GM19452 (cell line): ENCODE data around the gene CADM3.

Experiments
- ATAC-seq: cut with Tn5 transposase; IDR thresholded peaks from one replicate; pipeline ENCODE4 v1.9.1; 2021; ENCODE audit not compliant: unreplicated experiment

CADM3 gene

DNA sequence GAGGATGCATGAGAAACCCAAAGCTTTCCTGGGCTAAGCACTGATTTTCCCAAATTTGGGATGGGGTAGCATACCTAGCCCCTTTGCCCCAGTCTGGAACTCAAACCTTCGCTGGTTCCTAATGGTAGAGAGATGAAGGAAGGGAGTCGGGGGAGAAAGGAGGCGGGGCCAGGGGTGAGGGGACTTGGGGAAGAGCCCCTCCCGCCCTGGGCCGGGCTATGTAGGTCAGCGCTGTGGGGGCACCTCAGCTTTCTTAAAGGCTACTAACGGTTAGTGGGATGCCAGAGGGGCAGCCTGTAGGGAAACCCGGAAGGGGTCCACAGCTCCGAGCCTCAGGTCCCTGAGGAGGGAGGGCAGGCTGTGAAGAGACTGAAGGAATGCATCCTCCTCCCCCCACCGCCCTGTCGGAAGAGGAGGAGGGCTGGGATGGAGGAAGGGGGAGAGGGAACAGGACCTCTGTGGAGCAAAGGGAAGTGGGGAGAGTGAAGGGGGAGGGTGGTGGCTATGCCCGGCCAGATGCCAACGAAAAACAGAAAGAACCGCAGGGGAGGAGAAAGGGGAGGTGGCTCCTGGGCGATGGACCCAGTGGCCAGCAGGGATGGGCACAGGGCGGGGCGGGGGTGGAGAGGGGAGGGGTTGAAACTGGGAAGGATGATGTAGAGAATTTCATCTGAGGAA lies 1.3 kb downstream of the CADM3 start:
- ATAC-seq = no peak

DNA sequence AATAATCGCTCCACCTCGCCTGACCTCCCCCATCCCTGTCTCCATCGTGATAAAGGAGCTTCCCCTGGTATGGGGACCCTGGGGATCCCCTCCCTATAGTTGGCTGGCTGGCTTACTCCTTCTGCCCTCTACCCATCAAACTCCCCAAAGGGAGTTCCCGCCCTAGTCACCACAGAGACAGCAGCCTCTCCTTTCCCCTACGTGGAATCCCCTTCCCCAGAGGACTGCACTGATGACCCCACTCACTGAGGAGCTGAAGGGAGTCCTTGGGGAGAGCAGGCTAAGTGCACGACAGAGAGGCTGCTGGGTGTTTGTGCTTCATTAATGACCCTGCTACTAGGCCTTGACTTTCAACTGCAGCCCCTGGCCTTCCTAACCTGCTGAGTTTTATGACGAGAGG lies 1.9 kb downstream of the CADM3 start:
- ATAC-seq = no peak

GRCh38 chr1:159175571-159175970 lies 4.2 kb downstream of the CADM3 start:
- no peak for ATAC-seq

DNA sequence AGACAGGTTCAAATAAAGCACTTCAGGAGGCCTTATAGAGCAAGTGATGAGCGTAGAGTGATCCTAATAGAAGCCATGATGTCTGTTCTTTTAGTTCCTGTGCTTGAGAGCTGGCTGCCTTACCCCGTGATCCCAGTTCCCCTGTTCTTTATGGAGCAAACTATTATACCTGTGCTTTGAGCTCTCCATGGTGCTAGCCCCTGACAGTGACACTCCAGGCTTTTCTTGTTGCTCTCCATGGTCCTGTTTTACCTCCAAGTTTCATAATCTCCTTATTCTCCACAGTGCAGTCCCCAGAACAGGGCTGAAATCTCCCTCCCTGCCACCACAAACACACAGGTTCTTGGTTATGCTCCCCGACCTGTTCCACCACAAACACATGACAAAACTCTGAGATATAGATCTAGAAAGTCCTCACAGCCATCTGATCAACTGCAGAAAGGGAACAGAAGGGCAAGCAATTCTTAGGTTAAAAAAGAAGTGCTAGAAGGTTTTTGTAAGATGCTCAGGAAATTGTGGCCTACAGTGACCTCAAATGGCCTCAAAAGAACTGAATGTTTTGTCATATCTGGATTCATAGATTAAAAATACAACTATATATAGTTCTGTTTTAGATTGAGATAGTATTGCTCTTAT lies 6.0 kb downstream of the CADM3 start:
- no peak for ATAC-seq

DNA sequence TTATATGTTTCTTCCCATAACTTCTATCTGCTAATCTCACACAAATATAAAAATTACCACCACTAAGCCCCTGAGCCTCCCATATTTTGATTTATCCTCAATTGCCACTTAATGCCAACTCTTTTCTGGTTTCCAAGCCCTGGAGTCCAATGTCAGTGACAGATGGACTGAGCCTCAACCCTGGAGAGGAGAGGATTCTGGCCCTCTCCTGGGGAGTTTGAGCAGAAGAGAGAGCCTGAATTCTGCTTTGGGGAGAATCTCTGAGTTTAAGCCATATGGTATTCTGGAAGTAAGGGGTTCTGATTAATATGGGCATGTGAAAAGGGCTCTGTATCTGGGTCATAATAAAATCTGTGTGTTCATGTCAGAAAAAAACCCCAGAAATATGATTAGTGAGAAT lies 8.5 kb downstream of the CADM3 start:
- ATAC-seq = no peak

GRCh38 chr1:159180516-159180915 lies 9.1 kb downstream of the CADM3 start:
- no peak for ATAC-seq

DNA sequence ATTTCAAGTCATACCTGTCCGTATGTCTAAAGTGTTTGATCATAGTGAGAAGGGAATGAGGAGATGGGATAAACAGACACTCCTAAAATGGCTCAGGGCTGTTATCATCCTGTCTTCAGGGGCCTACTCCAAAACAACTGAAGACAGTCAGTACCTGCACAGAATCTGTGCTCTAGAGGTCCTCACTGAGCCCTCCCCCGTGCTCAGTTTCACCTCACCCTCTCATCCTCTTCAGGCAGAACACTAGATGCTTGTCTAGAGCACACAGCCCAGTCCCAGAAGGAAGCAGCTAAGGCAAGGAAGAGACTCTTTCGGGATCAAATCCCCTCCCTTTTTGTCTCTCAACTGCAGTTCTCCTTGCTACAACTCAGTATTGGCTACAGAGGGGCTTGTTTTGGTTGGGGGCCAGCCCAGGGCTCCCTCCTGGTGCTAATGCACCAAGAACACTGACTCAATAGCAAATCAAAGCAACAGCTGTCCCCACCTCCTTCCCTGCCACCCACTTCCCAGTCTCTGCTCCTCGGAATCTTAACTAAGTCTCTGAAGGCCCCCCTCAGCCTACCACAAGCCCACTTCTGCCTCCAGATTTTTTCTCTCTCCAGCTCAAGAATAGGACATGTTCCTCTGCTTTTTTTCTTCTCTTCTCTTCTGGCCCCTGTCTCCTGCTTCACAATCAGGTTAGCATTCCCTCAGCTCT lies 10.1 kb downstream of the CADM3 start:
- no peak for ATAC-seq

DNA sequence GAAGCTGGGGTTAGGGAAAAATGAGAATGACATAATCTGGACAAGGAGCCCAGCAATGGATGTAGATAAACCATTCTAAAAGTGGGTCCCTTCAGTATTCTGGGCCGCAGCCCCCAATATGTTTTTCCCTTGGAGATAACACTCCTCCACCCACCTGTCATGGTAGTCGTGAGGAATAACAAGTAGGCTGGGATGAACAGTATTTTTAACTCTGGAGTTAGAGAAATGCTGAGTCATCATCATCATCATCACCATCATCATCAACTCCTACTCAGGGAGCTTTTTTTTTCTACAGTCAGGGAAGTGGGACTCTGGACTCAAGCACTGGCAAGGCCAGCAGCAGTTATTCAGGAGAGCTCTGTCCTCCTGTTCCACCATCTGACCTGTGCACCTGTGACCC lies 12.8 kb downstream of the CADM3 start:
- ATAC-seq = no peak

GRCh38 chr1:159185121-159185520 lies 13.7 kb downstream of the CADM3 start:
- no peak for ATAC-seq

DNA sequence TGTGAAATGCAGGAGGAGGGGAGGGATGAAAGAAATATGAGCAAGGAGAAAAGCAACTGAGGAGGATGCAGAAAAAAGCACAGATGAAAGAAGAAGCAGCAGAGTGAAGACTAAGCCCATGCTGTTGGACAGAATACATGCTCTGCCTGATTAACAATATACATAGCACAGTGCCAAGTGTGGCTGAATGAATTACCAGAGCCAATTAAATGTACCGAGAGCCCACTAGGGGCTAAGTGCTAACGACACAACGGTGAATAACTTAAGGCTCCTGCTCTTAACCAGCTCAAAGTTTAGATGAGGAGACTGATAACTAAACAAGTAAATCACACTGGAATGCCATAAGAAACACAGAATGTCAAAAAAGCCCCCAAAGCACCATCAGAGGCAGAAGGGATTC lies 15.6 kb downstream of the CADM3 start:
- no peak for ATAC-seq

DNA sequence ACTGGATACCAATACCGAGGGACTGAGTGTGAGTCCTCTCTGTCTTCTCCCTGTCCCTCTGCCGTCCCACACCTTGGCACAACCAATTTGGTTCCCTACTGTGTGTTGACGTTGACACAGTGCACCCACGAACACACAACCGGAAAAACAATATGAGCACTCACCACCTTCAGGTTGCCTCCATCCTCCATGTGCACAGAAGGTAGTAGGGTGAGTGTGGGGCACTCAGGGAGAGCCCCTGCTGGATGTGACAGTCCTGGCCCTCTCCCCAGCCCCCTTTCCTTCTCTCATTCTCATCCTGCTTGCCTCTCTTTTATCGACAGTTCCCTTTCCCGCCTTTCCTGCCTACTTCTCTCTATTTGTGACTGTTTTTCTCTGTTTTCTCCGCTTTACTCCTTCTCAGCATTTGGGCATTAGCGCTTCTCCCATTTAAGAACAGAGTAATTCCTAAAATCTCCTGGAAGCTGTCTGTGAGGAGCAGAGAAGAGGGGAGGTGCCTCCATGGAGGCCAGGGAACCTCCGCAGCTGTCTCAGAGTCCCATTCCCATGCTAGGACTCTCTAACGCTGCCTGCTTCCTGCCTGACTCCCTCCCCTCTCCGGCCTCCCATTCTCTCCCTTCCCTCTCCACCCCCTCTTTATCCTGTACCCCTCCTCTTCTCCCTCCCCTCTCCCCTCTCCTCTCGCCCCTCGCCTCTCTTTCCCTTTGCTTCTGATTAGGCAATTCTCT lies 16.4 kb downstream of the CADM3 start:
- ATAC-seq = no peak

GRCh38 chr1:159188375-159188788 lies 17.0 kb downstream of the CADM3 start:
- ATAC-seq = peak; percentile 84

DNA sequence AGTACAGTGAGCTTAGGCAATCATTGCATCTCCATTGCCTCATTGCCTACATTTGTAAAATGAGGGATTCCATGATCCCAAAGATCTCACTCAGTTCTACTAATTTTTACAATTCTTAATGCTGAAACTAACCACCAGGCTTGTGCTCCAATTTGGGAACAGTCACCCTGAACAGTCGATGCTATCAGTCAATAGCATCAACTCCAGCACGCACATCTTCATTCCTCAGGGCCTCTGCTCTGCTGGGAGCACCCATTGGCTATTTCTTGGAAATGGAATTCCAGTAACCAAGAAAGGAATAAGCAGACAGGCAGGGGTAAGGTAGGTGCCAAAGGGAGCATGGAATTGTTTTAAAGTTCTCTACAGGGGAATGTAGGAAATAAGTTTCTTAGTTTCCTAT lies 19.0 kb downstream of the CADM3 start:
- no peak for ATAC-seq

DNA sequence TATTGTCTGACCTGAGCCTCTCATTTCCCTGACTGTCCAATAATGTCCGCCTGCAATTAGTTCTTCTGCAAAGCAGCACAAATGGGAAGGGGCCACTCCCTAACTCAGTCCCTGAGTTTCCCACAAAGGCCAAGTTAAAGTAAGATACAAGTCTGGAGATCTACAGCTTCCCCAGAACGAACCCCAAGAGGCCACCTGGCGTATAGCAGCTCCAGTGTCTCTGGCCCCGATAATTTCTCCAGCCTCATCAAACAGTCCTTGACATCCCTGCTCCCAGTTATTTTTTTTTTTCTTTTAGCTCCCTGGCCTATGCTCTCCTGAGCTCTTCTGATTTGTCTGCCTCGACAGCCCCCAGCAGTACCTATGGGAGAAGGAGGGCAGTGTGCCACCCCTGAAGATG lies 25.1 kb downstream of the CADM3 start:
- ATAC-seq = no peak

GRCh38 chr1:159197561-159198557 lies 26.4 kb downstream of the CADM3 start:
- no peak for ATAC-seq

- no peak for ATAC-seq
Observed at GRCh38 chr1:159199901-159200300, 28.5 kb downstream of the CADM3 start.

GRCh38 chr1:159200769-159201168 lies 29.4 kb downstream of the CADM3 start:
- no peak for ATAC-seq

DNA sequence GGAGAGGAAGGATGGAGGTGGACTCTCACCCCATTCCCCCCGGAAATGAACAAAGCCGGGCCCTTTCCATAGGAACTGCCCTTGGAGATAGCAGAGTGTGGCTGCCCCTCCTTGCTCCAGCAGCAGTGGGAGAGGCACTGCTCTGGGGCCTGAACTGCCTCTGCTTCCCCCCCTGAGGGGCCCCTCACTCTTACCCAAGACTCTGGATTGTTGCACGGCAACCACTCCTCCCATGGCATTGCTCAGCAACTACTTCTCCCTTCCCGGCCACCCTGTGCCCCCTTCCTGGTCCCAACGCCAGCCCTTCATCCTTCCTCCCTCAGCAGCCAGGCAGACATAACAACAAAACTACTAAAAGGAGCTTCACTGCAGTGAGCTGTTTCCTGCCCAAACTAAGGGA lies 30.2 kb downstream of the CADM3 start:
- no peak for ATAC-seq

DNA sequence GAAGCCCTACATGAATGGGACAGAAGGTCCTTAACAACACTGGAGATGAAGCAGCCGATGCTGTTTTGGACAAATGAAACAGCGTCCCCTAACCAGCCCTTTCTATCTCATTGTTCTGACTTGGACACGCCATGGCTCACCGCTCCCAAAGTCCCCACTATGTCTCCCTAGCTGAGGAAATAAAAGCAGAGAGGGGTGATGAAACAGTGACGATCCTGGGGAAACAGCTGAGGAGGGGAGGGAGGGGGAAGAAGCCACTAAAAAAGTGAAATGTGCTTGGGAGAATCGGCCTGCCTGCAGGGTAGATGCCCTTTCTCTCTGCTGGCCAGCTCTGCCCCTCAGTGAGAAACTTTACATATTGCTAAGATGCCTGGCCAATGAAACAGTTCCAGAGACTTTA lies 32.2 kb downstream of the CADM3 start:
- ATAC-seq = no peak
